ENCODE data around the gene WWOX. TPM values are rescaled to one million over a fixed set of nuclear protein-coding genes. Genes with fewer than 3 reads are reported as not detected.

WWOX gene
- total and polyA plus RNA-seq, 2 of the 13 experiments (the other 11 are each of a cell fraction or from before 2014, with no cell fraction given) = 9.1 to 37.4 TPM

DNA sequence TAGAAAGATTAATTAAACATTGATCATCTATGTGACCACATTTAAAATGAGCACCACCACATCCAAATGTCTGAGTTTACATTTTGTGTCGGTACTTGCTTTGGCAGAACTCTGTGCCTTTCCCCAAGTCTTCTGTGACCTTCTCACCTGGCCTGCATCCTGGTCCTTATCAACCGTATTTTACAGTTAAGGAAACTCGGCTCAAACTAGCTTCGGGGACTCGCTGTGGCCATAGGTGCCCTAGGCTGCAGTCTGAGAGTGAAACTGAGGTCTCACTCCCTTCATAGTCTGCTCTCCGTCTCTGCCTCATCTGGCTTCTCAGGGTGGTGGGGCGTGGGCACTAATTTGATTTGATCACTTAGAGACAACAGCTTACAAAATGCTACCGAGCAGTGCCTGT, 555.5 kb downstream of the WWOX start:
- POLR2A ChIA-PET = no interaction called here
- Histone ChIP-seq H3K9ac (ENCODE audit: insufficient read depth, low read depth, low read length) (no peak overlapping the region), H3K27me3 (ENCODE audit: control insufficient read depth in 1 of 2, insufficient read depth in 2 of 2, low read length in 2 of 2) (no peaks in the 10 kb centered on the region), H3K4me2 (ENCODE audit: low read depth, low read length) (no peak overlapping the region), H3K4me3 (replicated peaks in 1 of 3; ENCODE audit: insufficient read depth in 1 of 3, low read depth in 2 of 3, low read length in 3 of 3) (no peak overlapping the region), H2AFZ (ENCODE audit: low read length) (no peak overlapping the region), H3K9me3 (ENCODE audit: low read length) (no peaks in the 10 kb centered on the region), H4K20me1 (ENCODE audit: insufficient read depth, low read length) (no peaks in the 10 kb centered on the region), H3K36me3 (replicated peaks in 1 of 2; ENCODE audit: control insufficient read depth in 1 of 2, insufficient read depth in 2 of 2, low read length in 2 of 2) (no peaks in the 10 kb centered on the region), H3K79me2 (ENCODE audit: insufficient read depth, low read length) (no peaks in the 10 kb centered on the region), H3K27ac (ENCODE audit: extremely low read length, insufficient read depth, low read length) (no peak overlapping the region), H3K4me1 (ENCODE audit: insufficient read depth, low read length) (peaks cover 12% of the 10 kb centered on the region)
- intact Hi-C loops (cut with micrococcal nuclease; ENCODE audit: unreplicated experiment) (no loop called here), in situ Hi-C loops (cut with HindIII; ENCODE audit: extremely low pct_ligation_motif_present, low pct_unique_long_range_greater_than_20kb) (no loop called here)
- DNase-seq (ENCODE audit: low spot score) = no peak
- TF ChIP-seq EP300 (IDR thresholded peaks at IDR 0.05; ENCODE audit: low read depth in 2 of 2, low read length in 2 of 2) (no peak), EP300 (CRISPR knock-in tag; IDR thresholded peaks at IDR 0.05; ENCODE audit: borderline replicate concordance) (no peak), SRSF4 (IDR thresholded peaks at IDR 0.05; ENCODE audit: low read depth, low read length, poor library complexity, severe bottlenecking) (no peak), BORCS8-MEF2B (CRISPR knock-in tag; IDR thresholded peaks at IDR 0.05) (no peak), ZHX2 (IDR thresholded peaks at IDR 0.05; ENCODE audit: low read depth) (no peak), ZHX2 (CRISPR knock-in tag; IDR thresholded peaks at IDR 0.05; ENCODE audit: borderline replicate concordance) (no peak), CHCHD3 (CRISPR knock-in tag; IDR thresholded peaks at IDR 0.05) (no peak), ZNF724P (CRISPR knock-in tag; IDR thresholded peaks at IDR 0.05; ENCODE audit: borderline replicate concordance) (no peak), THYN1 (CRISPR knock-in tag; IDR thresholded peaks at IDR 0.05; ENCODE audit: borderline replicate concordance, low read depth) (no peak), REPIN1 (CRISPR knock-in tag; IDR thresholded peaks at IDR 0.05; ENCODE audit: borderline replicate concordance, low read depth) (no peak)
- TF ChIP-seq, protein P1, sequence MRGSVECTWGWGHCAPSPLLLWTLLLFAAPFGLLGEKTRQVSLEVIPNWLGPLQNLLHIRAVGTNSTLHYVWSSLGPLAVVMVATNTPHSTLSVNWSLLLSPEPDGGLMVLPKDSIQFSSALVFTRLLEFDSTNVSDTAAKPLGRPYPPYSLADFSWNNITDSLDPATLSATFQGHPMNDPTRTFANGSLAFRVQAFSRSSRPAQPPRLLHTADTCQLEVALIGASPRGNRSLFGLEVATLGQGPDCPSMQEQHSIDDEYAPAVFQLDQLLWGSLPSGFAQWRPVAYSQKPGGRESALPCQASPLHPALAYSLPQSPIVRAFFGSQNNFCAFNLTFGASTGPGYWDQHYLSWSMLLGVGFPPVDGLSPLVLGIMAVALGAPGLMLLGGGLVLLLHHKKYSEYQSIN (CRISPR knock-in tag; IDR thresholded peaks at IDR 0.05; ENCODE audit: borderline replicate concordance) = no peak
- no peak for ATAC-seq
- FAIRE-seq = no peak
- CTCF ChIA-PET (ENCODE audit: low intra/inter-chr PET ratio, low total read pairs) = no interaction called here
- no TSS peak for BruUV-seq (replicated peaks)
- 78% methylated on average over 8 of the region's 8 CpGs for WGBS (ENCODE audit: low lambda C conversion rate)
